Pancreas (tissue), 10 donors: ENCODE measurements around the gene POU2AF2. TPM values are rescaled to one million over a fixed set of nuclear protein-coding genes. Genes with fewer than 3 reads are reported as not detected.

Experiments used
- ATAC-seq, 4 donors: fragments of 200-7000 bp; cut with Tn5 transposase; one replicate each; pipeline versions ENCODE4 v1.8.0 to v1.9.1; 2020; ENCODE audit warnings: mild to moderate bottlenecking in 4 of 4, moderate library complexity in 4 of 4
- DNase-seq, 6 donors: peaks; one replicate each; pipeline ENCODE4 v3.0.0-alpha.2; 2020
- FAIRE-seq: peaks from 2 replicates; lab custom pipeline; 2012; peaks lifted over from hg19 to GRCh38; lab: Jason Lieb, UNC
- H3K27ac ChIP-seq, 4 donors: fragments of 200-600 bp; sonication (generic); 1 replicate in 3 of 4; 2 replicates in 1 of 4; pipeline versions ENCODE4 v1.5.0 to v1.8.0; 2020
- H3K27me3 ChIP-seq, 4 donors: fragments of 200-600 bp; one replicate each; pipeline ENCODE4 v1.8.0; 2021
- H3K36me3 ChIP-seq, 3 donors: fragments of 200-600 bp; sonication (generic) in 1 of 3; one replicate each; pipeline versions ENCODE4 v1.5.0 to v1.8.0; 2020 to 2021
- H3K4me1 ChIP-seq, 3 donors: fragments of 200-600 bp; one replicate each; pipeline ENCODE4 v1.8.0; 2021
- H3K4me3 ChIP-seq, 4 donors: fragments of 200-600 bp; sonication (generic) in 2 of 4; one replicate each; pipeline versions ENCODE4 v1.5.0 to v1.8.0; 2020 to 2021
- H3K9me3 ChIP-seq, 4 donors: fragments of 200-600 bp; one replicate each; pipeline ENCODE4 v1.8.0; 2021
- CTCF ChIP-seq, 4 donors: fragments of 200-600 bp; sonication (generic) in 3 of 4; IDR thresholded peaks; one replicate each; pipeline versions ENCODE4 v1.5.0 to v1.8.0; 2021; ENCODE audit warnings: antibody characterized with exemption in 4 of 4
- WGBS, 2 donors: extraction: QIAGEN DNeasy Blood & Tissue Kit; methylation state at CpG; one replicate each; pipeline ENCODE4 v1.1.7; 2013; 5-methylcytosine and 5-hydroxymethylcytosine counted together
- intact Hi-C, 3 donors: fragments of 100-400 bp; cut with DNase I; formaldehyde crosslinking; loops; one replicate each; pipeline versions ENCODE4 v1.11.1 to v1.14.2; 2022
- polyA plus RNA-seq, 2 donors: library from polyadenylated mRNA; stranded (reverse); fragments of 200-250 nt; gene quantifications; one replicate each; pipeline ENCODE4 v1.2.3, GENCODE V29; 2013
- total RNA-seq, 6 donors: library from RNA; stranded (reverse); fragmentation: NEBNext Ultra II Directional in 4 of 6; extraction: Animal tissue kit (Norgen Biotek cat#: 25700) in 4 of 6; gene quantifications; one replicate each; pipeline versions ENCODE4 v1.2.1 to v1.2.4, GENCODE V29; 2021 to 2023
- donor health status: healthy with polysubstance abuse.
- donor health status: DM: no; HTN: no; CAD: no; lungs with moderate emphysema.
- donor health status: DM: no; HTN: no; CAD: no.
- donor health status: control.
- donor health status: control.
- donor health status: Bipolar disorder and iron deficiency.
- donor health status: DM: yes; HTN: yes; CAD: no.
- donor health status: DM: no; HTN: no; CAD: no.
- donor health status: DM: no; HTN: no; CAD: no.
- donor health status: DM: yes; HTN: yes; CAD: no.

POU2AF2 gene
- total and polyA plus RNA-seq, 8 donors: 0.16 to 1.9 (median 0.24) TPM

GRCh38 chr11:111335549-111335948 lies 90.0 kb downstream of the POU2AF2 start:
- DNase-seq: no peak
- no peaks in the 10 kb centered on the region for H3K9me3 ChIP-seq
- H3K36me3 ChIP-seq: no peaks in the 10 kb centered on the region
- WGBS, 2 donors: 46 to 55% methylated on average over 6 of the region's 6 CpGs
- no peak overlapping the region for H3K4me3 ChIP-seq
- no peak for FAIRE-seq
- peak overlapping the region; percentile 39 to 74 (median 64) for H3K27ac ChIP-seq
- ATAC-seq: peak in 2 of 4 donors; percentile 11 to 13
- TF ChIP-seq CTCF (IDR thresholded peaks at IDR 0.05): no peak
- H3K27me3 ChIP-seq: no peaks in the 10 kb centered on the region
- H3K4me1 ChIP-seq: peaks cover 39 to 59% (median 46%) of the 10 kb centered on the region in 3 donors
- intact Hi-C loops: no loop called here

Other genes starting within 250 kb of the POU2AF2 start
- 1 to 10 TPM; 1.1 to 4.7 (median 2.0) TPM for gene POU2AF3, start 52.8 kb downstream of the POU2AF2 start, total RNA-seq
- 10 to 100 TPM in 1 of 2 donors, 1 to 10 TPM in 1; 4.1 to 15.7 TPM for gene POU2AF3, start 52.8 kb downstream of the POU2AF2 start, polyA plus RNA-seq
- gene POU2AF1, start 133.6 kb downstream of the POU2AF2 start, total RNA-seq: 1 to 10 TPM in 1 of 6 donors, under 1 TPM in 5; 0.08 to 2.2 (median 0.41) TPM
- under 1 TPM; 0.19 to 0.73 TPM for gene POU2AF1, start 133.6 kb downstream of the POU2AF2 start, polyA plus RNA-seq